Mammary epithelial cell (primary cell): ENCODE measurements around the gene PPM1G.

Source experiments
- EZH2 ChIP-seq: IDR thresholded peaks from 2 replicates; pipeline ENCODE4 v1.6.1; 2012; ENCODE audit warnings: low read length, inconsistent platforms, borderline replicate concordance
- TF ChIP-seq, protein P1 (sequence below), 2 donors: IDR thresholded peaks in 1 of 2; conservative IDR thresholded peaks in 1 of 2; 2 replicates each; pipeline ENCODE4 v1.5.1; 2011 to 2012; ENCODE audit warnings: inconsistent platforms in 2 of 2, low read length in 2 of 2, mild to moderate bottlenecking in 2 of 2, control low read depth in 1 of 2, low read depth in 1 of 2; ENCODE audit not compliant: insufficient read depth in 1 of 2; ENCODE audit errors: extremely low read depth in 1 of 2

DNA sequence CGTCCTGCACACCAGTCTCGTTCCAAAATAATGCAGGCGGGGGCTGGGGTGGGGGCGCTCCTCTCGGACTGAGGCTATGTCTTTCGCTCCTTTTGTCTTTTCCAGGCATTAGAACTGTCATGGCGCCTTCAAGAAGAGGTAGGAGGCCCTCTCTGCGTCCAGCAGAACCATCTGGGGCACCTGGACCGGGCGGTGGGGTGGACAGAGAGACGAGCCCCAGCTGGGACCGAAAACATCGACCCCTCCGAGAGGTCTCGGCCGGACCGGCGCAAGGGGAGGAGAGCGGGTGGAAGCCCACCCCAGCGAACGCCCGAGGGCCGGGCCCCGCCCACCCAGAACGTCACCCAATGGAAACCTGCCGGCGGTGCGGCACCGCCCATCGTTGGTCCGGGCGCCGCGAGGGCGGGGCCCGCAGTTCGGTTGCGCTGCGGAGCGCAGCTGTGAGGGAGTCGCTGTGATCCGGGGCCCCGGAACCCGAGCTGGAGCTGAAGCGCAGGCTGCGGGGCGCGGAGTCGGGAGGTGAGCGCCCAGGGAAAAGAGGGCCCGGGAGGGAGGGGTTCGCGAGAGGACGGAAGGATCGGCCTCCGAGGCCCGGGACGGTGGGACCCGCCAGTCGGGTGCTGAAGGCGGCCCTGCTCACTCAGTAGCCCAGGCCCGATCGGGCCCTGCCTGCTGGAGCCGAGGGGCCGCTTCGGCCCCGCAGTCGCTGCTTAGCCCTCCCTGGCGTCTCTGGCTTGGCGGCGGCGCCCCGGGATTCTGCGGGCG is 19.0 kb upstream of the PPM1G start, which contains the start of gene NRBP1:
- TF ChIP-seq, protein P1, sequence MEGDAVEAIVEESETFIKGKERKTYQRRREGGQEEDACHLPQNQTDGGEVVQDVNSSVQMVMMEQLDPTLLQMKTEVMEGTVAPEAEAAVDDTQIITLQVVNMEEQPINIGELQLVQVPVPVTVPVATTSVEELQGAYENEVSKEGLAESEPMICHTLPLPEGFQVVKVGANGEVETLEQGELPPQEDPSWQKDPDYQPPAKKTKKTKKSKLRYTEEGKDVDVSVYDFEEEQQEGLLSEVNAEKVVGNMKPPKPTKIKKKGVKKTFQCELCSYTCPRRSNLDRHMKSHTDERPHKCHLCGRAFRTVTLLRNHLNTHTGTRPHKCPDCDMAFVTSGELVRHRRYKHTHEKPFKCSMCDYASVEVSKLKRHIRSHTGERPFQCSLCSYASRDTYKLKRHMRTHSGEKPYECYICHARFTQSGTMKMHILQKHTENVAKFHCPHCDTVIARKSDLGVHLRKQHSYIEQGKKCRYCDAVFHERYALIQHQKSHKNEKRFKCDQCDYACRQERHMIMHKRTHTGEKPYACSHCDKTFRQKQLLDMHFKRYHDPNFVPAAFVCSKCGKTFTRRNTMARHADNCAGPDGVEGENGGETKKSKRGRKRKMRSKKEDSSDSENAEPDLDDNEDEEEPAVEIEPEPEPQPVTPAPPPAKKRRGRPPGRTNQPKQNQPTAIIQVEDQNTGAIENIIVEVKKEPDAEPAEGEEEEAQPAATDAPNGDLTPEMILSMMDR (conservative IDR thresholded peaks at IDR 0.05 in 1 of 2, IDR thresholded peaks at IDR 0.05 in 1 of 2; ENCODE audit: extremely low read depth in 1 of 2, insufficient read depth in 1 of 2, low read depth in 1 of 2, low read length in 2 of 2) = peak in 1 of 2 donors; percentile 5
- TF ChIP-seq EZH2 = no peak
